H9 (cell line): ENCODE results near the gene SERPINB13. TPM values are rescaled to one million over a fixed set of nuclear protein-coding genes. Genes with fewer than 3 reads are reported as not detected.

Experiments
- DNase-seq: peaks from one replicate; pipeline ENCODE4 v3.0.0-alpha.2; 2017
- H2AFZ ChIP-seq: one replicate; pipeline ENCODE4 v1.6.1; 2013; ENCODE audit warnings: mild to moderate bottlenecking, low read length, control low read depth, moderate library complexity
- H2AK5ac ChIP-seq: 2 replicates; pipeline ENCODE4 v1.6.1; 2013; ENCODE audit warnings: low read length, control low read depth, mixed read lengths; ENCODE audit not compliant: insufficient read length
- H2BK120ac ChIP-seq: one replicate; pipeline ENCODE4 v1.6.1; 2013; ENCODE audit warnings: low read depth, mild to moderate bottlenecking, low read length, control low read depth, inconsistent platforms; ENCODE audit not compliant: poor library complexity, severe bottlenecking
- H2BK12ac ChIP-seq: 2 replicates; pipeline ENCODE4 v1.6.1; 2013; ENCODE audit warnings: low read length, control low read depth, mixed read lengths, low read depth; ENCODE audit not compliant: insufficient read length
- H2BK15ac ChIP-seq: 2 replicates; pipeline ENCODE4 v1.6.1; 2013; ENCODE audit warnings: low read depth, low read length, control low read depth
- H2BK20ac ChIP-seq: one replicate; pipeline ENCODE4 v1.6.1; 2013; ENCODE audit warnings: low read depth, mild to moderate bottlenecking, low read length, control low read depth, inconsistent platforms; ENCODE audit not compliant: poor library complexity, severe bottlenecking
- H2BK5ac ChIP-seq: 2 replicates; pipeline ENCODE4 v1.6.1; 2013; ENCODE audit warnings: low read length, control low read depth, mixed read lengths; ENCODE audit not compliant: insufficient read length
- H3K14ac ChIP-seq: 2 replicates; pipeline ENCODE4 v1.6.1; 2013; ENCODE audit warnings: low read length, control low read depth; ENCODE audit not compliant: insufficient read depth
- H3K18ac ChIP-seq: 2 replicates; pipeline ENCODE4 v1.6.1; 2013; ENCODE audit warnings: low read depth, mild to moderate bottlenecking, mixed read lengths, low read length, control low read depth; ENCODE audit not compliant: insufficient read length
- H3K23ac ChIP-seq: 2 replicates; pipeline ENCODE4 v1.6.1; 2013; ENCODE audit warnings: low read length, control low read depth, mixed read lengths, low read depth; ENCODE audit not compliant: insufficient read length
- H3K23me2 ChIP-seq: 2 replicates; pipeline ENCODE4 v1.6.1; 2013; ENCODE audit warnings: low read depth, mild to moderate bottlenecking, mixed read lengths, low read length, control low read depth; ENCODE audit not compliant: insufficient read length, poor library complexity, severe bottlenecking
- H3K27ac ChIP-seq: 2 replicates; pipeline ENCODE4 v1.5.1; 2013; ENCODE audit warnings: low read length, control low read depth, mixed read lengths, low read depth; ENCODE audit not compliant: insufficient read length
- H3K27me3 ChIP-seq: 2 replicates; pipeline ENCODE4 v1.6.1; 2013; ENCODE audit warnings: low read length, control low read depth, inconsistent platforms; ENCODE audit not compliant: insufficient read depth
- H3K4ac ChIP-seq: 2 replicates; pipeline ENCODE4 v1.6.1; 2013; ENCODE audit warnings: low read depth, mild to moderate bottlenecking, control low read depth, inconsistent platforms, low read length, moderate library complexity
- H3K4me1 ChIP-seq: 2 replicates; pipeline ENCODE4 v1.6.1; 2013; ENCODE audit warnings: low read length, control low read depth, inconsistent platforms; ENCODE audit not compliant: insufficient read depth
- H3K4me2 ChIP-seq: 2 replicates; pipeline ENCODE4 v1.6.1; 2013; ENCODE audit warnings: low read length, control low read depth, mixed read lengths; ENCODE audit not compliant: insufficient read length, insufficient read depth
- H3K56ac ChIP-seq: 2 replicates; pipeline ENCODE4 v1.6.1; 2013; ENCODE audit warnings: low read depth, mild to moderate bottlenecking, mixed read lengths, low read length, control low read depth; ENCODE audit not compliant: insufficient read length
- H3K79me1 ChIP-seq: 2 replicates; pipeline ENCODE4 v1.6.1; 2013; ENCODE audit warnings: low read depth, mild to moderate bottlenecking, moderate library complexity, low read length, control low read depth, inconsistent platforms; ENCODE audit not compliant: insufficient read depth, poor library complexity, severe bottlenecking
- H3K79me2 ChIP-seq: 2 replicates; pipeline ENCODE4 v1.6.1; 2013; ENCODE audit warnings: low read length, control low read depth, inconsistent platforms; ENCODE audit not compliant: insufficient read depth
- H3K9ac ChIP-seq: 2 replicates; pipeline ENCODE4 v1.6.1; 2013; ENCODE audit warnings: low read length, control low read depth, mixed read lengths; ENCODE audit not compliant: insufficient read length; ENCODE audit errors: extremely low read depth
- H3K9me3 ChIP-seq: one replicate; pipeline ENCODE4 v1.6.1; 2013; ENCODE audit warnings: low read depth, low read length, inconsistent platforms; ENCODE audit not compliant: control insufficient read depth
- H3T11ph ChIP-seq: one replicate; pipeline ENCODE4 v1.6.1; 2013; ENCODE audit warnings: mild to moderate bottlenecking, low read length, control low read depth, inconsistent platforms
- H4K20me1 ChIP-seq: one replicate; pipeline ENCODE4 v1.6.1; 2013; ENCODE audit not compliant: control insufficient read depth, insufficient read length, insufficient read depth
- H4K5ac ChIP-seq: 2 replicates; pipeline ENCODE4 v1.6.1; 2013; ENCODE audit warnings: low read depth, mild to moderate bottlenecking, mixed read lengths, low read length, control low read depth; ENCODE audit not compliant: insufficient read length
- H4K8ac ChIP-seq: replicated peaks from 2 replicates; pipeline ENCODE4 v1.6.1; 2013; ENCODE audit warnings: low read length, control low read depth, mixed read lengths, low read depth; ENCODE audit not compliant: insufficient read length
- H4K91ac ChIP-seq: 2 replicates; pipeline ENCODE4 v1.6.1; 2013; ENCODE audit warnings: low read depth, mild to moderate bottlenecking, moderate library complexity, mixed read lengths, low read length, control low read depth; ENCODE audit not compliant: insufficient read length
- H3K27ac Mint-ChIP-seq, 3 experiments: 2 replicates in 2 of 3; 3 replicates in 1 of 3; pipeline ENCODE4 v1.8.0; 2020 to 2021; ENCODE audit warnings: mixed read lengths in 3 of 3, mild to moderate bottlenecking in 1 of 3, moderate library complexity in 1 of 3
- H3K27me3 Mint-ChIP-seq: 2 replicates; pipeline ENCODE4 v1.8.0; 2021; ENCODE audit warnings: low read depth, mild to moderate bottlenecking, moderate library complexity, mixed read lengths
- H3K36me3 Mint-ChIP-seq, 3 experiments: 2 replicates in 2 of 3; 3 replicates in 1 of 3; pipeline ENCODE4 v1.8.0; 2020 to 2021; ENCODE audit warnings: low read depth in 3 of 3, mixed read lengths in 3 of 3; ENCODE audit not compliant: insufficient read depth in 1 of 3
- H3K4me1 Mint-ChIP-seq, 2 experiments: 2 replicates each; pipeline ENCODE4 v1.8.0; 2020; ENCODE audit warnings: mixed read lengths in 2 of 2
- H3K4me3 Mint-ChIP-seq, 2 experiments: 2 replicates in 1 of 2; 3 replicates in 1 of 2; pipeline ENCODE4 v1.8.0; 2020 to 2021; ENCODE audit warnings: mild to moderate bottlenecking in 2 of 2, mixed read lengths in 2 of 2, moderate library complexity in 1 of 2
- H3K9me3 Mint-ChIP-seq, 2 experiments: 2 replicates in 1 of 2; 3 replicates in 1 of 2; pipeline ENCODE4 v1.8.0; 2020; ENCODE audit warnings: mild to moderate bottlenecking in 2 of 2, mixed read lengths in 2 of 2, moderate library complexity in 1 of 2
- WGBS: extraction: QIAGEN DNeasy Blood & Tissue Kit; methylation state at CpG from one replicate; pipeline ENCODE4 v1.1.7; 2013; ENCODE audit warnings: missing lambda C conversion rate, low lambda C conversion rate, mixed read lengths; ENCODE audit not compliant: insufficient read length; ENCODE audit errors: extremely low coverage; 5-methylcytosine and 5-hydroxymethylcytosine counted together
- total RNA-seq: library from RNA; stranded (reverse); gene quantifications from 2 replicates; pipeline ENCODE4 v1.2.1, GENCODE V29; 2021
- TF ChIP-seq, protein P1 (sequence below): fragments of 200-600 bp; sonication (generic); conservative IDR thresholded peaks from 3 replicates; pipeline ENCODE4 v1.8.0; 2021; ENCODE audit warnings: antibody characterized with exemption, mild to moderate bottlenecking

Gene SERPINB13
- total RNA-seq, 1 experiment from 2014 or later: not detected

GRCh38 chr18:63552581-63552980 is 34.6 kb upstream of the SERPINB13 start:
- H3K4me1 Mint-ChIP-seq: no peaks in the 10 kb centered on the region
- H3K4me2 ChIP-seq: no peak overlapping the region
- no peak overlapping the region for H3K56ac ChIP-seq
- H3K18ac ChIP-seq: no peak overlapping the region
- H2BK5ac ChIP-seq: no peak overlapping the region
- no peak overlapping the region for H4K8ac ChIP-seq
- H3K79me1 ChIP-seq: no peaks in the 10 kb centered on the region
- no peak overlapping the region for H4K91ac ChIP-seq
- H3K4me1 ChIP-seq: no peaks in the 10 kb centered on the region
- H3K4me3 Mint-ChIP-seq: no peak overlapping the region
- TF ChIP-seq, protein P1, sequence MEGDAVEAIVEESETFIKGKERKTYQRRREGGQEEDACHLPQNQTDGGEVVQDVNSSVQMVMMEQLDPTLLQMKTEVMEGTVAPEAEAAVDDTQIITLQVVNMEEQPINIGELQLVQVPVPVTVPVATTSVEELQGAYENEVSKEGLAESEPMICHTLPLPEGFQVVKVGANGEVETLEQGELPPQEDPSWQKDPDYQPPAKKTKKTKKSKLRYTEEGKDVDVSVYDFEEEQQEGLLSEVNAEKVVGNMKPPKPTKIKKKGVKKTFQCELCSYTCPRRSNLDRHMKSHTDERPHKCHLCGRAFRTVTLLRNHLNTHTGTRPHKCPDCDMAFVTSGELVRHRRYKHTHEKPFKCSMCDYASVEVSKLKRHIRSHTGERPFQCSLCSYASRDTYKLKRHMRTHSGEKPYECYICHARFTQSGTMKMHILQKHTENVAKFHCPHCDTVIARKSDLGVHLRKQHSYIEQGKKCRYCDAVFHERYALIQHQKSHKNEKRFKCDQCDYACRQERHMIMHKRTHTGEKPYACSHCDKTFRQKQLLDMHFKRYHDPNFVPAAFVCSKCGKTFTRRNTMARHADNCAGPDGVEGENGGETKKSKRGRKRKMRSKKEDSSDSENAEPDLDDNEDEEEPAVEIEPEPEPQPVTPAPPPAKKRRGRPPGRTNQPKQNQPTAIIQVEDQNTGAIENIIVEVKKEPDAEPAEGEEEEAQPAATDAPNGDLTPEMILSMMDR: no peak
- no peak for DNase-seq
- H3K9me3 Mint-ChIP-seq: no peaks in the 10 kb centered on the region
- H3K27me3 Mint-ChIP-seq: no peaks in the 10 kb centered on the region
- no peaks in the 10 kb centered on the region for H3K27me3 ChIP-seq
- no peak overlapping the region for H2AK5ac ChIP-seq
- no peak overlapping the region for H2AFZ ChIP-seq
- no peak overlapping the region for H3K4ac ChIP-seq
- H3K9me3 ChIP-seq: no peaks in the 10 kb centered on the region
- no peak overlapping the region for H3K23ac ChIP-seq
- H2BK12ac ChIP-seq: no peak overlapping the region
- WGBS: no CpG with 5 or more reads among the region's 2 CpGs
- H2BK120ac ChIP-seq: no peak overlapping the region
- no peak overlapping the region for H3K14ac ChIP-seq
- H3T11ph ChIP-seq: no peak overlapping the region
- no peaks in the 10 kb centered on the region for H3K79me2 ChIP-seq
- H3K36me3 Mint-ChIP-seq: no peaks in the 10 kb centered on the region
- no peak overlapping the region for H3K9ac ChIP-seq
- no peak overlapping the region for H2BK20ac ChIP-seq
- H3K27ac ChIP-seq: no peak overlapping the region
- no peak overlapping the region for H3K27ac Mint-ChIP-seq
- no peaks in the 10 kb centered on the region for H3K23me2 ChIP-seq
- H4K20me1 ChIP-seq: no peaks in the 10 kb centered on the region
- no peak overlapping the region for H2BK15ac ChIP-seq
- H4K5ac ChIP-seq: no peak overlapping the region
